ENCODE measurements around the gene PPP2R5A. TPM values are rescaled to one million over a fixed set of nuclear protein-coding genes. Genes with fewer than 3 reads are reported as not detected.
"Not testable (repeated sequence)": the region's sequence is repeated elsewhere in the genome, so short reads cannot be mapped to it uniquely, and the experiment has no call there.

The PPP2R5A gene
- total RNA-seq, 4 donors from 2014 or later = 43.2 to 88.9 (median 59.5) TPM

DNA sequence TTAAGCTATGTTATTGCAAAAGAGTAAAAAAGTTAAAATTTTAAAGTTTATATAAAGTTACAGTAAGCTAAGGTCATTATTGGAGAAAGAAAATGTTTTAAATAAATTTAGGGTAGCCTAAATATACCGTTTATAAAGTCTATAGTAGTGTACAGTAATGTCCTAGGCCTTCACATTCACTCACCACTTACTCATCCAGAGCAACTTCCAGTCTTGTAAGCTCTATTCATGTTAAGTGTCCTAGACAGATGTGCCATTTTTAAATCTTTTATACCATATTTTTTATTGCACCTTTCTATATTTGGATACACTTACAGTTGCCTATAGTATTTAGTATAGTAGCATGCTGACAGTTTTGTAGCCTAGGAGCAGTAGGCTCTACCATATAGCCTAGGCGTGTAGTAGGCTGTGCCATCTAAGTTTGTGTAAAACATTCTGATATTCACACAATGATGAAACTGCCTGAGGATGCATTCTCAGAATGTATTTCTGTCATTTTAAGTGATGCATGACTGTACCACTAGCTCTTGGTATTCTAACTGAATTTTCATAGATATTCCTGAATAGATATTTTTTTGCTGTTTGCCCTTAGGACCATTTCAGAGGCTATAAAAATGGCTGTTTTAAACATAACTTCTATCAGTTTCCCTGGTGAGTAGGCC, 26.8 kb downstream of the PPP2R5A start:
- Histone ChIP-seq H3K4me3 (no peak overlapping the region), H3K36me3 (no peaks in the 10 kb centered on the region), H3K9me3 (no peaks in the 10 kb centered on the region), H3K27ac (no peak overlapping the region), H3K27me3 (no peaks in the 10 kb centered on the region), H3K4me1 (peaks cover 0 to 21% (median 5%) of the 10 kb centered on the region in 3 donors)
- WGBS, 2 donors (ENCODE audit: low coverage in 1 of 2) = 76 to 82% methylated on average over 1 to 2 of the region's 2 CpGs
- TF ChIP-seq EP300 (IDR thresholded peaks at IDR 0.05) = no peak
- no peak for TF ChIP-seq POLR2AphosphoS5 (IDR thresholded peaks at IDR 0.05)
- TF ChIP-seq POLR2A (IDR thresholded peaks at IDR 0.05) = no peak
- TF ChIP-seq, protein P1, sequence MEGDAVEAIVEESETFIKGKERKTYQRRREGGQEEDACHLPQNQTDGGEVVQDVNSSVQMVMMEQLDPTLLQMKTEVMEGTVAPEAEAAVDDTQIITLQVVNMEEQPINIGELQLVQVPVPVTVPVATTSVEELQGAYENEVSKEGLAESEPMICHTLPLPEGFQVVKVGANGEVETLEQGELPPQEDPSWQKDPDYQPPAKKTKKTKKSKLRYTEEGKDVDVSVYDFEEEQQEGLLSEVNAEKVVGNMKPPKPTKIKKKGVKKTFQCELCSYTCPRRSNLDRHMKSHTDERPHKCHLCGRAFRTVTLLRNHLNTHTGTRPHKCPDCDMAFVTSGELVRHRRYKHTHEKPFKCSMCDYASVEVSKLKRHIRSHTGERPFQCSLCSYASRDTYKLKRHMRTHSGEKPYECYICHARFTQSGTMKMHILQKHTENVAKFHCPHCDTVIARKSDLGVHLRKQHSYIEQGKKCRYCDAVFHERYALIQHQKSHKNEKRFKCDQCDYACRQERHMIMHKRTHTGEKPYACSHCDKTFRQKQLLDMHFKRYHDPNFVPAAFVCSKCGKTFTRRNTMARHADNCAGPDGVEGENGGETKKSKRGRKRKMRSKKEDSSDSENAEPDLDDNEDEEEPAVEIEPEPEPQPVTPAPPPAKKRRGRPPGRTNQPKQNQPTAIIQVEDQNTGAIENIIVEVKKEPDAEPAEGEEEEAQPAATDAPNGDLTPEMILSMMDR (IDR thresholded peaks at IDR 0.05) = no peak
- ATAC-seq = no peak

DNA sequence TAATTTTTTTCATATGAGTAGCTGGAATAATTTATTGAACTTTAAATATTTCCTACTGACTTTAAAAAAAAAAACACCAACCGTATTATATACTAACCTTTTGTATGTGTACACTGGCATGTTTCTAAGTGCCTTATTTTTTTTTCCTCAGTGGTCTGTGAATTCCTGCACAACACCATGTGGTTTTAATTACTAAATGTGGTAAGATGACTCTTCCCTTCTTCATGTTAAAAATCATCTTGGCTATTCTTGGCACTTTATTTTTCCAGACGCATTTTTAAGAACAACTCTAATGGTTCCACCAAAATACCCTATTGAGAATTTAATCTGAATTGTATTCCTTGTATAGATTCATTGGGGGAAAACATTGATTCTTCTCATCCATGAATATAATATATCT, 28.4 kb downstream of the PPP2R5A start:
- no peak for TF ChIP-seq EP300 (IDR thresholded peaks at IDR 0.05)
- TF ChIP-seq POLR2AphosphoS5 (IDR thresholded peaks at IDR 0.05) = no peak
- no peak for TF ChIP-seq POLR2A (IDR thresholded peaks at IDR 0.05)
- TF ChIP-seq, protein P1 (IDR thresholded peaks at IDR 0.05) = no peak
- WGBS, 2 donors (ENCODE audit: low coverage in 1 of 2) = 55 to 63% methylated on average over 1 to 2 of the region's 2 CpGs

DNA sequence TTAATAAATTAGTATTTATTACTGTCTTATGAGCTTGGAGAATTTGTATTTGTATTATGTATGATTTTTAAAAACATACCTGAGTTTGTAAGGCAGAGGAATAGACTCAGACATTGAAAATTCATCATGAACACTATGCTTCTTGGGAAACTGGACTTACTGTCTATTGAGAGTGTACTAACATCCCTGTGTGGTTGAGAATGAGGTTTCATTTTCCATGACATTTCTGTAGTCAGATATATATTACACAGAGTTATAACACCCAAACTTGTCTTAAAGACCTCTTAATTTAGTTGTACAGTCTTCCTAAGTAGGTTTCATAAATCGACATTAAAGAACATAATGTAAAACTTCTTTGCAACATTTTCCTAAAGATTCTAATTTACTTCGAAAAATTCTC, 30.0 kb downstream of the PPP2R5A start:
- TF ChIP-seq, protein P1 (IDR thresholded peaks at IDR 0.05) = no peak
- TF ChIP-seq POLR2A (IDR thresholded peaks at IDR 0.05) (no peak), POLR2AphosphoS5 (IDR thresholded peaks at IDR 0.05) (no peak), EP300 (IDR thresholded peaks at IDR 0.05) (no peak)
- H3K9me3 ChIP-seq = no peaks in the 10 kb centered on the region
- H3K4me1 ChIP-seq = peaks cover 0 to 36% (median 5%) of the 10 kb centered on the region in 3 donors
- no peaks in the 10 kb centered on the region for H3K36me3 ChIP-seq
- no peaks in the 10 kb centered on the region for H3K27me3 ChIP-seq
- 87 to 100% methylated on average over 2 of the region's 2 CpGs for WGBS, 2 donors (ENCODE audit: low coverage in 1 of 2)
- ATAC-seq = no peak
- no peak overlapping the region for H3K4me3 ChIP-seq
- no peak overlapping the region for H3K27ac ChIP-seq

More for the DNA sequence above, 28.4 kb downstream of the PPP2R5A start:
- no peaks in the 10 kb centered on the region for H3K9me3 ChIP-seq
- H3K27ac ChIP-seq = no peak overlapping the region
- no peak overlapping the region for H3K4me3 ChIP-seq
- no peaks in the 10 kb centered on the region for H3K36me3 ChIP-seq
- ATAC-seq = no peak
- H3K4me1 ChIP-seq = peaks cover 0 to 32% (median 5%) of the 10 kb centered on the region in 3 donors
- H3K27me3 ChIP-seq = no peaks in the 10 kb centered on the region

DNA sequence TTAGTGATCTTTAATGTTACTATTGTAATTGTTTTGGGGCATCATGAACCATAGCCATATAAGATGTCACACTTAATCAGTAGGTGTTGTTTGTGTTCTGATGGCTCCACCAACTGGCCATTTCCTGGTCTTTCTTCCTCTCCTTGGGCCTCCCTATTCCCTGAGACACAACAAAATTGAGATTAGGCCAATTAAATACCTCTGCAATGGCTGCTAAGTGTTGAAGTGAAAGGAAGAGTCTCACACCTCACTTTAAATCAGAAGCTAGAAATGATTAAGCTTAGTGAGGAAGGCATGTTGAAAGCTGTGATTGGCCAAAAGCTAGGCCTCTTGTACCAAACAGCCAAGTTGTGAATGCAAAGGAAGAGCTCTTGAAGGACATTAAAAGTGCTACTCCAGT, 30.7 kb downstream of the PPP2R5A start:
- no peaks in the 10 kb centered on the region for H3K36me3 ChIP-seq
- peaks cover 0 to 29% (median 3%) of the 10 kb centered on the region in 3 donors for H3K4me1 ChIP-seq
- H3K27ac ChIP-seq = no peak overlapping the region
- H3K9me3 ChIP-seq = no peaks in the 10 kb centered on the region
- no peaks in the 10 kb centered on the region for H3K27me3 ChIP-seq
- no peak for ATAC-seq
- no peak overlapping the region for H3K4me3 ChIP-seq
- TF ChIP-seq, protein P1 (IDR thresholded peaks at IDR 0.05) = peak in 2 of 4 experiments; percentile 9 to 20
- no peak for TF ChIP-seq EP300 (IDR thresholded peaks at IDR 0.05)

DNA sequence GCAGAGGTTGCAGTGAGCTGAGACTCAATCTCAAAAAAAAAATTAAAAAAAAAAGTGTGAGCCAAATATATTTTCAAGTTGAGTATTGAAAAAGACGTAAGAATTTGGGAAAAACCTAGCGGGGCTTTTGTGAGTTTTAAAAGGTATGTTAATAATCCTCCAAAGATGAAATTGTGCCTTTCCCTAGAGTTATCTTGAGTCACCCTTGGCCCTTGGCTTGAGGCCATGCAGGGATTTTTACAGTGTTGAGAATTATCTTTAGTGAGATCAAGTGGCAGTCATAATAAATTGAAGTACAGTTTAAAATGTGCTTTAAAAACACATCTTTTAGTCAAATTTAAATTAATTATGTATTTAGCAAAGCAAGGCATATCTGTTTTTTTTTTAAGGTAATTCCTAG, 32.7 kb downstream of the PPP2R5A start:
- 92% methylated on average over 2 of the region's 2 CpGs for WGBS, 2 donors (ENCODE audit: low coverage in 1 of 2)
- TF ChIP-seq, protein P1 (IDR thresholded peaks at IDR 0.05) = no peak
- TF ChIP-seq EP300 (IDR thresholded peaks at IDR 0.05) = no peak
- no peak for TF ChIP-seq POLR2A (IDR thresholded peaks at IDR 0.05)
- TF ChIP-seq POLR2AphosphoS5 (IDR thresholded peaks at IDR 0.05) = no peak
- no peaks in the 10 kb centered on the region for H3K36me3 ChIP-seq

DNA sequence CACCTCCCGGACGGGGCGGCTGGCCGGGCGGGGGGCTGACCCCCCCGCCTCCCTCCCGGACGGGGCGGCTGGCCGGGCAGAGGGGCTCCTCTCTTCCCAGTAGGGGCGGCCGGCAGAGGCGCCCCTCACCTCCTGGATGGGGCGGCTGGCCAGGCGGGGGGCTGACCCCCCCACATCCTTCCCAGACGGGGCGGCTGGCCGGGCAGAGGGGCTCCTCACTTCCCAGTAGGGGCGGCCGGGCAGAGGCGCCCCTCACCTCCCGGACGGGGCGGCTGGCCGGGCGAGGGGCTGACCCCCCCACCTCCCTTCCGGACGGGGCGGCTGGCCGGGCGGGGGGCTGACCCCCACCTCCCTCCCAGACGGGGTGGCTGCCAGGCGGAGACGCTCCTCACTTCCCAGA, 35.8 kb downstream of the PPP2R5A start:
- ATAC-seq, H3K4me3 ChIP-seq, H3K27me3 ChIP-seq, H3K27ac ChIP-seq, H3K9me3 ChIP-seq, H3K36me3 ChIP-seq: not testable (repeated sequence)
- H3K4me1 ChIP-seq = peaks cover 0 to 32% (median 3%) of the 10 kb centered on the region in 3 donors
- no CpG with 5 or more reads among the region's 34 CpGs for WGBS, 2 donors (ENCODE audit: low coverage in 1 of 2)

More for the DNA sequence above, 32.7 kb downstream of the PPP2R5A start:
- Histone ChIP-seq H3K4me1 (peaks cover 0 to 37% (median 3%) of the 10 kb centered on the region in 3 donors), H3K27ac (no peak overlapping the region), H3K4me3 (no peak overlapping the region), H3K9me3 (no peaks in the 10 kb centered on the region), H3K27me3 (no peaks in the 10 kb centered on the region)
- ATAC-seq = no peak
